SIG-M5 treated with dmso at 0.1 percent for 504 hours (cell line): ENCODE measurements around the gene TREM1.
"Not testable (repeated sequence)": the region's sequence is repeated elsewhere in the genome, so short reads cannot be mapped to it uniquely, and the experiment has no call there.

Experiments used
- DNase-seq: peaks from one replicate; lab custom pipeline; 2025; ENCODE audit not compliant: unreplicated experiment; lab: John Stamatoyannopoulos, UW

Gene TREM1

DNA sequence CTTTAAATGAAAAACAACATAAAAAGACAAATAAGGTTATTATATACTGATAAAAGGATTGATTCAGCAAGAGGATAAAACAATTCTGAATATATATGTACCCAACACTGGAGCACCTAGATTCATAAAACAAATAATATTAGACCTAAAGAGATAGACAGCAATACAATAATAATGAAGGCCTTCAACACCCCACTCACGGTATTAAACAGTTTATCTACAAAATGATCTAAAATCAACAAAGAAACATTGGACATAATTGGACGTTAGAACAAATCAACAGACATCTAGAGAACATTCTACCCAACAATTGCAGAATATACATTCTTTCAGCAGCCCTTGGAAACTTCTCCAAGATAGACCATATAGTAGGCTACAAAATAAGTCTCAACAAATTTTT lies 24.1 kb downstream of the TREM1 start:
- DNase-seq: no peak

DNA sequence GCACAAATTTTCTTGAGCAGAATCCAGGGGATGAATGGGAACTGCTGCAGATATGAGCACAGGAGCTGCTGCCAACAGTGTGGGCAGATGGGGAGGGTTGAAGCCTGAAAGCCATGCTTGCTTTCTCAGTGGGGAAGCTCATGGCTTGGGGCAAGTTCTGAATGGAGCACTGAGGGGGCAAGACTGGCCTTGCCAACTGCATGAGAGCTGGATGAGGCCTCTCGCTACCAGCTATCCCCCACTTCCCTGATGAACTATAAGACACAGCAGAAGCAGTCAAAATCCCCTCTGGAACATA lies 28.3 kb downstream of the TREM1 start:
- no peak for DNase-seq

DNA sequence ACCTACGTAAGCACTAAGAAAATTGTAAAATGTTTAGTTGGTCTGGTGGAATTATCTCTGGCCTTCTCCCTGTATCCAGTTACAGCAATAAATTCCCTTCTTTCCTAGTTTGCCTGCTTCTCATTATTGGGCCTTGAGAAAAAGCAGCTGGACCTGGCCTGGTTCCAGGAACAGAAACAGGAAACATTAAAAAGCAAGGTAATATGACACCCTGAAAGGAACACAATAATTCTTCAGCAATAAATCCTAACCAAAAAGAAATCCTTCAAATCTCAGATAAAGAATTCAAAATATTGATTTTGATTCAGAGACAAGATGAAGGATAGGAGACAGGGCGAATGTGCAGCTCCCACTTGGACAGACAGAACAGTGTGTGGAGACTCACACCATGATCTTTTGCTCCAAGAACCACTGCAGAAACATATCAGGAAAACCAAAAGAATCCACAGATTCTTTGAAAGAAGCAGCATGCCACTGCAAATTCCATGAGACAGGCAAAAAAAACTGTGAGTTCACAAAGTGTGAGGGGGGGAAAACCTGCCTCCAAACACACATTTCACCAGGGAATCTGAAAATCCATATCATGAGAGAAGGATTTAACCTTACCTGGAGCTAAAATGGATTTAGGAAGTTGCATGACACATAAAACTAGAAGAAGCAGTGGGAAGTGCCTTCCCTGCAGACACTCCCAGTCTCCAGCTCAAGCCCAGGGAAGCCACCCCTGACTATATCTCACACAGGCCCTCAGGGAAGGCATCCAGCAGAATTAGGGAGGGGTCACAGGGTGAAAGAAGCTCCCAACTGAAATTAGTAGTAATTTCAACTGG lies 28.9 kb downstream of the TREM1 start:
- DNase-seq: no peak

DNA sequence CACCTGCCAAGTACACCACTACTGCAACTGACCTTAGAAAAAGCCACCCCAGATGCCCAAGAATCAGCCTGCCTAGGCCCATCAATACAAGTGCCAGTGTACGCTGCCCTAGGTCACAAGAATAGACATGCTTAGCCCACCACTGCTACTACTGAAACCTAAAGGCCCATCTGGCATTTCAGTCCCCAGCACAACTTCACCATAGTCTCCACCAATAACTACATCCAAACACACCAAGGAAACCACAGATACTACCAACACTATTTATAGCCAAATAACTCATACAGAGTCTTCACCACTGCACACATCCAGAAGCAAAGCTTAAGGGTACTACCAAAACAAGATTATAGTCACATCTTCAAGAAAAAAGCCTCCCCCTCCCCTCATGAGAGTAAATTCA lies 30.1 kb downstream of the TREM1 start:
- DNase-seq: no peak

DNA sequence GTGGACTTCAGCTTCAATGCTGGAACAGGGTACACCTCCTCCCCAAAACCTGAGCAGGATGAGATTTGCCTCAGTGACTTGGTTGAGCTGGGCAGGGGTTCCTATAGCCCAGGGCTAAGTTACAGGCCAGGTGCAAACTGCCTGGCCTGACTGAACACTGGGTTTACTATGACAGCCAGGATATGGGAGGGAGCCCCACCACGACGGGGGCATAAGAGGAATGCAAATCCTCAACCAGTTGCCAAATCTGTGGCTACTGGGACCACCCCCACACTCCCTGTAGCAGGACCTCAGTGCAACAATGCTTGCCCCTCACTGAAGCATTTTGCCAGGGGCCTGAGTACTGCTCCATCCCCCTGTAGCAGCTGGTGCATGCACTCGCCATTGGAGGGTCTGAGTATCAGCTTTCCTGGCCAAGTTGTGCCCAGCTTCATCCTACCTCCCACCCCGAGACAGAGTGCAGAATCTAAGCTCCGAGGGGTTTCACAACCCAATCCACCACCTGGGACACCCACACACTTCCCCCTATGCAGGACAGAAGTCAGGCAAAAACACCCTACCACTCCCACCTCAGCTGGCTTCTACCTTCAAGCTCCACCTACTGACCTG lies 30.7 kb downstream of the TREM1 start:
- no peak for DNase-seq

DNA sequence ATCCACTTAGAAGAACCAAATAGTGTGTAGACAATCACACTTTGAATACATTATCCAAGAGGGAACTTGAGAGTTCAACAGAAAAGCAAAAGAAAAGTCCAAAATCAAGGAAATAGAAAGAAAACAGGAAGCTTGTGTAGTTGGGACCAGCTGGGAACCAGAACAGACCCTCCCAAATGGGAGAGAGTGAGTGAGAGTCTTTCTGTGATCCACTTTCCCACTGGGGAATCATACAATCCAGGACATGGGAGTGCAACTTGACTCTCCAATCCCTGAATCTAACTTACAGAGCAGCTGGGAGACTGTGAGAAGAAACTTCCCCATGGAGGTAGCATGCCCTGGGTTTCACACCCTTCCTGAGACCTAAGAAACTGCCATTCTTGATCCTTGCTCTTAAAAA lies 31.4 kb downstream of the TREM1 start:
- no peak for DNase-seq

DNA sequence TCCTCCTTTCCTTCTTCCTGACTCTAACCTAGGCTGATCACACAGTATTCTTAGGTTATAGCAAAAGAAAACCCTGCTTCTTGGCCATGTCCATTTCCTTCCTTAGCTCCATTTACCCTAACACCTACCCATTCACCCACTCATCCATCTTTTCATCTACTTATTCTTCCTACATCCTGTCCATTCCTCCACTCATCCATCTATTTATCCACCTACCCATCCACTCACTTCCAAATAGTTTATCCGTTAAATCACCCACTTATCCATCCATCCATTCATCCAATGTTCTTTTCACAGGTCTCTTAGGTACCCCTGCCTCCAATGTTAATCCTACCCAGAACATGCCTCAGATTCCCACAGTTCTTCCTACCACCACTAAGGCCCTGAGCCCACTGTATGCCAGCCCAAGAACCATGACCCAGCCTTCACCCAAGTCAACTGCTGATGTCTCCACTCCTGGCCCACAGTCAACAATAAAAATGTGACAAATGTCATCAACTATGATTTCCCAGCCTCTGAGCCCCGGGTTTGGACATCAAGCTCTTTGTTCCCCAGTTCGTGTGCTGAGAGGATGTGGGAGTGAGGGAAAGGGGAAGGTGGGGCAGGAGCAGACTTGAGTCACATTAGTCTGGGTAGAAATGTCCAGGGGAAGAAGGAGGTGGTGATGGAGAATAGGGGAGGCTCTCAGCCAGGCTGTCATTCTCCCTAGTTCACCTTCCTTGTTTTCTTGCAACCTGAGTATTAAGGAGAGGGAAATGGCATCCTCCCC lies 33.9 kb downstream of the TREM1 start:
- no peak for DNase-seq

- no peak for DNase-seq
Observed at GRCh38 chr6:41247882-41248705, 38.4 kb downstream of the TREM1 start.

GRCh38 chr6:41247288-41247865 lies 39.1 kb downstream of the TREM1 start:
- no peak for DNase-seq

DNA sequence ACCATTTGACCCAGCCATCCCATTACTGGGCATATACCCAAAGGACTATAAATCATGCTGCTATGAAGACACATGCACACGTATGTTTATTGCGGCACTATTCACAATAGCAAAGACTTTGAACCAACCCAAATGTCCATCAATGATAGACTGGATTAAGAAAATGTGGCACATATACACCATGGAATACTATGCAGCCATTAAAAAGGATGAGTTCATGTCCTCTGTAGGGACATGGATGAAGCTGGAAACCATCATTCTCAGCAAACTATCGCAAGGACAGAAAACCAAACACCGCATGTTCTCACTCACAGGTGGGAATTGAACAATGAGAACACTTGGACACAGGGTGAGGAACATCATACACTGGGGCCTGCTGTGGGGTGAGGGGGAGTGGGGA lies 40.0 kb downstream of the TREM1 start:
- DNase-seq: not testable (repeated sequence)

GRCh38 chr6:41239467-41240159 lies 46.9 kb downstream of the TREM1 start:
- no peak for DNase-seq

GRCh38 chr6:41237128-41237527 lies 49.4 kb downstream of the TREM1 start:
- DNase-seq: no peak

DNA sequence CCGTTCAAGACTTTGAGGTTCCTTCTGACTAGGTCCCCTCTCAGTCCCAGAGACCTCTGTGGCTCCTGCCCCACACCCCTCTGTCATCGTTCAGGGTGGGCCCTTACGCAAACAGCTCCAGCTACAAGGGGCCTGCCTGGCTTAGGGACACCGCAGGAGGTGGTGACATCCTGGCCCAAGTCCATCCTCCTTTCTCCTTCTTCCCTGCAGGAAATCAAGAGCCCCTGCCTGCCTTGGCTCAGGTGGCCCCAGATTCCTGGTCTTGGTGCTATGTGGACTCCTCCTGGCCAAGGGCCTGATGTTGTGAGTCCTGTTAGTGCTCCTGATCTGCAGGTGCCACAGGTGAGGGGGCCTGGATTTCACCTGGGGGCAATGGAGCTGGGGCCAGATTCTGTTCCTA lies 50.2 kb downstream of the TREM1 start:
- DNase-seq: no peak

DNA sequence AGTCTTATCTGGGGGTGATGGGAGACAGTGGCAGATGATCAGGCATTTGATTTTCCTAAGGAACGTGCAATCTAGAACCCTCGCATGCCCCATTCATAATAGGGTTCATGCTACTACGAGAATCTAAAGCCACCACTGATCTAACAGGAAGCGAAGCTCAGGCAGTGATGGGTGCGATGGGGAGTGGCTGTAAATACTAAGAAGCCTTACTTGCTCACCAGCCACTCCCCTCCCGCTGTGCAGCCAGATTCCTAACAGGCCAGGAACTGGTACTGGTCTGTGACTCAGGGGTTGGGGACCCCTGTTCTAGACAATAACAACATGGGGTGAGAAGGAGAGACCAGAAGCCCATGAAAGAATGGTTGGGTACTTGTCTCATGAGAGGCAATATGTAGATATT lies 53.8 kb downstream of the TREM1 start:
- DNase-seq: no peak

GRCh38 chr6:41231246-41231645 lies 55.2 kb downstream of the TREM1 start:
- no peak for DNase-seq

DNA sequence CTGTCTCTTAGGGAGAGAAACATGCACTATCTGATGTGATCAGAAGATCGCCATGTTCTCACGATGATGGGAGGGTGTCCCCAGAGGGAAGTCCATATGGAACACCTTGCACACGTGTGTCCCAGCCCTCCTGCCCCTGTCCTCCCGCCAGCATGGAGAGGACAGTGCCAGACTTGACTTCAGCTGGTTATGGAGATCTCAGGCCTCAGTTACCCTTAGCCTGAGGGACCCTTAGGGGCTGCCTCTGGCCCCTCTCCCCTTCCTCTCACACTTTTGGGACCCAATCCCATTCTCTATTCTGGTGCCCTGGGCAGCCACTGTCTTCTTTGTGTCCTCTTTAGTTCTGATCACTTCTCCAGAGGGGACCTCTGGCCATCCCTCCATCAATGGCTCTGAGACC lies 56.8 kb downstream of the TREM1 start:
- no peak for DNase-seq

GRCh38 chr6:41228616-41229015 lies 57.9 kb downstream of the TREM1 start:
- DNase-seq: no peak

- DNase-seq: no peak
Observed at GRCh38 chr6:41228096-41228495, 58.4 kb downstream of the TREM1 start, which contains the start of gene TREML4. Gene TREML4, plus strand, starts transcription at chr6:41228349. Its CDS starts 79 bp downstream, at chr6:41228428.

GRCh38 chr6:41226752-41227151 lies 59.7 kb downstream of the TREM1 start:
- DNase-seq: no peak

DNA sequence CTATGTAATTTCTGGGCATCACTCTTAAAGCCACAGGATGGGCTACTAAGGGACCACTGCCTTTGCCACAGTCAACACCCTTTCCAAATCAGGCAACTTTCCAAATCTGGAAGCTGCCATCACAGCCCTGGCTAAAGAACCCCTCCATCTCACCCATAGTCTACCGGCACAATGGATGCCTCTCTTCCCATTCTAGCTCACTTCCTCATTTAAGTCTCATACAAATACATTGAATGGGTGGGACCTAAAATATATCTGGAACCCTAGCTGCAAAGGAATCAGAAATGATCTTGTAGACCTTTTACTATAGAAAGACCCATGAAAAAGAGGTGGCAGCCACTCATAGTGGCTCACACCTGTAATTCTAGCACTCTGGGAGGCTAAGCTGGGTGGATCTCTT lies 61.7 kb downstream of the TREM1 start:
- DNase-seq: peak; percentile 34
